ENCODE data around the gene PRSS16.

The PRSS16 gene

DNA sequence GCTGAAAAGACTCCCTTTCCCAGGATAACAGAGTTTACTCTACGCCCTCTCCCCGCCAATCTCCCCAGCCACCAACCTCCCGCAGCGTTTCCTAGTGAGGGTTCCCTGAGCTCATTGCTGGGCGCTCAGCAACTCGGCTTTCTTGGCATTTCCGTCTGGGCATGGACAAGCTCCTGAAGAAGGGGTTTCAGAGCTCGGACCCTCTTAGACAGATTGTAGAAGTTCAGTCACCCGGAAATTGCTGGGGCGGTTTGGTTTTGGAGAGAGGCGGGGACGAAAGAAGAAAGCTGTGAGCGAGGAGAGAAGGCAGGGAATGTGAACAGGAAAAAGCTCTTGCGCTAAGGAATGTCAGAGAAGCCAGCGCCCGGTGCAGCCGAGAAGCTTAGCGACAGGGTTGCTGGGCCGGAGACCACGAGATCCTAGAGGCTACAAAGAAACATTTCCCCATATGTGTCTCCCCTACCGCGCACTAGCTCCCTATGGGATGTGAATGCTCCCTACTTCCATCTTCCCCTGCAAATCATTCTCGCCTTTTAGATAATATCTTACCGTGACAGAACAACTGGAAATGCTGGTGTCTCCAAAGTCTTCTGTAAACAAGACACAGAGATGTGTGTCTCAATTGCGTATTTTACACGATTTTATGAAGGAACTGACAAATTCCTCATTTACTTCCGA, 48.7 kb downstream of the PRSS16 start:
- Histone ChIP-seq H3K9ac (ENCODE audit: low read length) (no peak overlapping the region), H3K4me3 (ENCODE audit: low read depth, low read length, poor library complexity, severe bottlenecking) (no peak overlapping the region), H3F3A (ENCODE audit: insufficient read depth, low read length) (no peaks in the 10 kb centered on the region), H4K20me1 (ENCODE audit: insufficient read depth, low read length) (no peaks in the 10 kb centered on the region), H2AFZ (ENCODE audit: low read length) (no peak overlapping the region), H3K9me2 (ENCODE audit: low read depth, low read length) (no peaks in the 10 kb centered on the region), H3K27ac (ENCODE audit: low read depth, low read length, poor library complexity, severe bottlenecking) (no peak overlapping the region), H3K79me2 (ENCODE audit: insufficient read depth, low read length) (no peaks in the 10 kb centered on the region), H3K36me3 (ENCODE audit: insufficient read depth, low read length) (no peaks in the 10 kb centered on the region), H3K4me1 (ENCODE audit: insufficient read depth, low read length, severe bottlenecking) (no peaks in the 10 kb centered on the region), H3K4me2 (ENCODE audit: low read length) (no peak overlapping the region), H3K9me3 (ENCODE audit: low read length) (no peaks in the 10 kb centered on the region), H3K27me3 (ENCODE audit: insufficient read depth, low read length) (no peaks in the 10 kb centered on the region)
- TF ChIP-seq CTCF (IDR thresholded peaks at IDR 0.05; ENCODE audit: low read length) (no peak), EZH2 (IDR thresholded peaks at IDR 0.05; ENCODE audit: borderline replicate concordance, low read length) (no peak)

DNA sequence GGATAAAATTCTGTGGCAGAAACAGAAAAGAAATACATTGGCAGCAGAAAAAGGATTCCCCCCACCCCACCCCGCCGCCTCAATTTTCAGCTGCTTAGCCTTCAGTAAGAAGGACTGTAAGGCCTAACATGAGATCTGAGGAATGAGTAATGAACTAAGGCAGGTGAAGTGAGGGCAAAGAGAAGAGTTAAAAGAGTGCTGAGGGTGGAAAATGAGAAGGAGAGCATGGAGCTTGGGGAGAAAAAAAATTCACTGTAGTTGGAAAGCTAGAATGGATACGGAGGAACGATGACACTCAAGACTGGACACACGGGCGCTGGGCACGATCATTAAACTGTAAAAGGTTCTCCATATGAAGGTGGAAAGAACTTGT, 50.0 kb downstream of the PRSS16 start:
- Histone ChIP-seq H3K36me3 (ENCODE audit: insufficient read depth, low read length) (no peaks in the 10 kb centered on the region), H2AFZ (ENCODE audit: low read length) (no peak overlapping the region), H3K4me3 (ENCODE audit: low read depth, low read length, poor library complexity, severe bottlenecking) (no peak overlapping the region), H3K79me2 (ENCODE audit: insufficient read depth, low read length) (no peaks in the 10 kb centered on the region), H3K4me2 (ENCODE audit: low read length) (no peak overlapping the region), H3K27me3 (ENCODE audit: insufficient read depth, low read length) (no peaks in the 10 kb centered on the region), H4K20me1 (ENCODE audit: insufficient read depth, low read length) (no peaks in the 10 kb centered on the region), H3K9me3 (ENCODE audit: low read length) (no peaks in the 10 kb centered on the region), H3F3A (ENCODE audit: insufficient read depth, low read length) (no peaks in the 10 kb centered on the region), H3K27ac (ENCODE audit: low read depth, low read length, poor library complexity, severe bottlenecking) (no peak overlapping the region), H3K9ac (ENCODE audit: low read length) (no peak overlapping the region), H3K9me2 (ENCODE audit: low read depth, low read length) (no peaks in the 10 kb centered on the region), H3K4me1 (ENCODE audit: insufficient read depth, low read length, severe bottlenecking) (no peaks in the 10 kb centered on the region)
- TF ChIP-seq EZH2 (IDR thresholded peaks at IDR 0.05; ENCODE audit: borderline replicate concordance, low read length), result no peak
- TF ChIP-seq CTCF (IDR thresholded peaks at IDR 0.05; ENCODE audit: low read length), result no peak

DNA sequence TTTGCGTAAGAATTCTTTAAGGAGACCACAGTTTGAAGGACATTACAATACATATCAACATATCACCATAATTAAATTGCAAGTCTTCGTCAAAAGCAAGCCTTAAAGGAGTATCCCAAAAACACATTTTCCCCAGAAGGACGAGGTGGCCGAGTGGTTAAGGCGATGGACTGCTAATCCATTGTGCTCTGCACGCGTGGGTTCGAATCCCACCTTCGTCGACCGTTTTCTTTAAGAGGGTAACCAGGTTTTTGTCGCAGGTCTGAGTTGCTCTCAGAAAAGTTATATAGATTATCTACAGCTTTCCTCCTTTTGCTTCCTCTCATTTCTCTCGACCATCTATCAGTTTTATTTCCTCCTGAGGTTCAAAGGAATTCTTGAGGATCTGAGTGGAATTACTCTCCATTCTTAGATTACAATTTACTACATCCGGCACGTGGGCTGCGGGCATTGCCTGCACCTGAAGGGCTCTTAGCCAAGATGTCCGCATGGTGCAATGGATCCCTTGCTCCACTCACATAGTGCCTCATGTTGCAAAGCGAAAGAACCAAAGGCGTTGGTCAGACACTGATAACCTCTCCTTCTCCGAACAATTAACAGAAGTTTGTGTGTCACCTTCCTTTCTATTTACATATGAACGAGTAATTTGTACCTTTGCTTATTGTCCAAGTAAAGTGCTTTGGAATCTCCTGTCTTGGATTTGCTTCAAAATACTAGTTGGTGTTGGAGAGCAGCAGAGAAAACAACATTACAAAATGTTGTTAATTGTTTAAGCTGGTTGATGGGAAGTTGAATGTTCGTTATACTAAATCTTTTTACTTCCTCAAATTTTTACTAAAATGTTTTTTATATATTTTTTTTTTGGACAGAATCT, 50.6 kb downstream of the PRSS16 start:
- Histone ChIP-seq H3K27me3 (ENCODE audit: insufficient read depth, low read length) (no peaks in the 10 kb centered on the region), H3K36me3 (ENCODE audit: insufficient read depth, low read length) (no peaks in the 10 kb centered on the region), H3K4me1 (ENCODE audit: insufficient read depth, low read length, severe bottlenecking) (no peaks in the 10 kb centered on the region), H3F3A (ENCODE audit: insufficient read depth, low read length) (no peaks in the 10 kb centered on the region), H3K9me2 (ENCODE audit: low read depth, low read length) (no peaks in the 10 kb centered on the region), H3K9me3 (ENCODE audit: low read length) (no peaks in the 10 kb centered on the region), H3K79me2 (ENCODE audit: insufficient read depth, low read length) (no peaks in the 10 kb centered on the region), H3K4me3 (ENCODE audit: low read depth, low read length, poor library complexity, severe bottlenecking) (no peak overlapping the region), H3K4me2 (ENCODE audit: low read length) (no peak overlapping the region), H3K27ac (ENCODE audit: low read depth, low read length, poor library complexity, severe bottlenecking) (no peak overlapping the region), H2AFZ (ENCODE audit: low read length) (no peak overlapping the region), H3K9ac (ENCODE audit: low read length) (no peak overlapping the region), H4K20me1 (ENCODE audit: insufficient read depth, low read length) (no peaks in the 10 kb centered on the region)
- TF ChIP-seq CTCF (IDR thresholded peaks at IDR 0.05; ENCODE audit: low read length) (no peak), EZH2 (IDR thresholded peaks at IDR 0.05; ENCODE audit: borderline replicate concordance, low read length) (no peak)
